Measurements from ENCODE around the gene IMPA2. TPM values are rescaled to one million over a fixed set of nuclear protein-coding genes. Genes with fewer than 3 reads are reported as not detected.

IMPA2 gene
- total and polyA plus RNA-seq, 2 of the 13 experiments (the other 11 are each of a cell fraction or from before 2014, with no cell fraction given): 37.8 to 71.8 TPM

DNA sequence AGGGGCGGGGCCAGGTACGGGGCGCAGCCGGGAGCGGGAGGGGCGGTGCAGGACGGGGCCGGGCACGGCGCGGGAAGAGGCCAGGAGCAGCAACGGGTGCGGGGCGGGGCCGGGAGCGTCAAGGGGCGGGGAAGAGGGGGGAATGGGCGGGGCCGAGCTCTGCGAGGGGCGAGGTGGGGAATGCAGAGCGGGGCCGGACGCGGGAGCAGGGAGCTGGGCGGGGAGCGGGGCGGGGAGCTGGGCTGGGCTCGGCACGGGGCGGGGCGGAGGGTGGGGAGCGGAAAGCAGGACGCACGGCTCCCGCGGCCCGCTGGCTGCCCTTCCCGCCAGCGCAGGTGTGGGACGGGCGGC, at the start of gene IMPA2 (continued):
- TF ChIP-seq, protein P1, sequence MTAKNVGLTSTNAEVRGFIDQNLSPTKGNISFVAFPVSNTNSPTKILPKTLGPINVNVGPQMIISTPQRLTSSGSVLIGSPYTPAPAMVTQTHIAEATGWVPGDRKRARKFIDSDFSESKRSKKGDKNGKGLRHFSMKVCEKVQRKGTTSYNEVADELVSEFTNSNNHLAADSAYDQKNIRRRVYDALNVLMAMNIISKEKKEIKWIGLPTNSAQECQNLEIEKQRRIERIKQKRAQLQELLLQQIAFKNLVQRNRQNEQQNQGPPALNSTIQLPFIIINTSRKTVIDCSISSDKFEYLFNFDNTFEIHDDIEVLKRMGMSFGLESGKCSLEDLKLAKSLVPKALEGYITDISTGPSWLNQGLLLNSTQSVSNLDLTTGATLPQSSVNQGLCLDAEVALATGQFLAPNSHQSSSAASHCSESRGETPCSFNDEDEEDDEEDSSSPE (CRISPR knock-in tag; IDR thresholded peaks at IDR 0.05): peak; percentile 53
- TF ChIP-seq HMG20A (CRISPR knock-in tag; IDR thresholded peaks at IDR 0.05; ENCODE audit: borderline replicate concordance) (no peak), CC2D1A (CRISPR knock-in tag; IDR thresholded peaks at IDR 0.05) (no peak), TOPORS (CRISPR knock-in tag; IDR thresholded peaks at IDR 0.05) (peak; percentile 41; the same call in 1 of the 2 replicates), FOXK1 (CRISPR knock-in tag; IDR thresholded peaks at IDR 0.05; ENCODE audit: borderline replicate concordance, low read depth) (no peak)
- TF ChIP-seq, protein P2, sequence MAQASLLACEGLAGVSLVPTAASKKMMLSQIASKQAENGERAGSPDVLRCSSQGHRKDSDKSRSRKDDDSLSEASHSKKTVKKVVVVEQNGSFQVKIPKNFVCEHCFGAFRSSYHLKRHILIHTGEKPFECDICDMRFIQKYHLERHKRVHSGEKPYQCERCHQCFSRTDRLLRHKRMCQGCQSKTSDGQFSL (CRISPR knock-in tag; IDR thresholded peaks at IDR 0.05): no peak

DNA sequence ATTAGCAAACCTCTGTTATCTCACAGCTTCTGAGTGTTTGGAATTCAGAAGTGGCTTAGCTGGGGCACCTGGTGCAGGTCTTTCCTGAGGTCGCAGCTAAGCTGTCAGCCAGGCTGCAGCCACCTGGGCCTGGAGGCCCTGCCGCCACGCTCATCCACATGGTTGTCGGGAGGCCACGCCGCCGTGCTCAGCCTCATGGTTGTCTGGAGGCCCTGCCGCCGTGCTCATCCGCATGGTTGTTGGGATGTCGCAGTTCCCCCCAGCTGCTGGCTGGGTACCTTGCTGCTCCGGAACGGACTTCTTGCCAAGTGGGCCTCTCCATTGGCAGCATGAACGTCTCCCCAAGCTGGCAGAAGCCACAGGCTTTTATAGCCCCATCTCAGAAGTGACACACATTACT, 48.9 kb upstream of the IMPA2 start:
- in situ Hi-C loops (cut with HindIII; ENCODE audit: extremely low pct_ligation_motif_present, low pct_unique_long_range_greater_than_20kb) (no loop called here), intact Hi-C loops (cut with micrococcal nuclease; ENCODE audit: unreplicated experiment) (no loop called here)
- Histone ChIP-seq H3K36me3 (replicated peaks in 1 of 2; ENCODE audit: control insufficient read depth in 1 of 2, insufficient read depth in 2 of 2, low read length in 2 of 2) (no peaks in the 10 kb centered on the region), H4K20me1 (ENCODE audit: insufficient read depth, low read length) (no peaks in the 10 kb centered on the region), H2AFZ (ENCODE audit: low read length) (no peak overlapping the region), H3K4me1 (ENCODE audit: insufficient read depth, low read length) (0 out of 2 replicates have a peak, but pooled peaks cover under 1% of the 10 kb centered on the region), H3K9ac (ENCODE audit: insufficient read depth, low read depth, low read length) (no peak overlapping the region), H3K4me2 (ENCODE audit: low read depth, low read length) (no peak overlapping the region), H3K27me3 (ENCODE audit: control insufficient read depth in 1 of 2, insufficient read depth in 2 of 2, low read length in 2 of 2) (peaks cover 0 to 14% of the 10 kb centered on the region in 2 experiments; a peak in 2 of 5 replicates), H3K9me3 (ENCODE audit: low read length) (no peaks in the 10 kb centered on the region), H3K4me3 (replicated peaks in 1 of 3; ENCODE audit: insufficient read depth in 1 of 3, low read depth in 2 of 3, low read length in 3 of 3) (no peak overlapping the region), H3K27ac (ENCODE audit: extremely low read length, insufficient read depth, low read length) (no peak overlapping the region), H3K79me2 (ENCODE audit: insufficient read depth, low read length) (no peaks in the 10 kb centered on the region)
- DNase-seq (ENCODE audit: low spot score): no peak
- FAIRE-seq: no peak
- BruUV-seq (replicated peaks): no TSS peak
- ChIA-PET POLR2A (interaction anchor here (1.1 to 1.2 kb wide), 2 partner anchors 49 to 63 kb away, joined by 3 read pairs; partner anchors contain the start of gene IMPA2), CTCF (ENCODE audit: low intra/inter-chr PET ratio, low total read pairs) (no interaction called here)
- WGBS (ENCODE audit: low lambda C conversion rate): 53% methylated on average over 4 of the region's 14 CpGs
- no peak for ATAC-seq
- TF ChIP-seq ZNF253 (CRISPR knock-in tag; IDR thresholded peaks at IDR 0.05; ENCODE audit: borderline replicate concordance): no peak
- TF ChIP-seq SP2 (CRISPR knock-in tag; IDR thresholded peaks at IDR 0.05): no peak
- TF ChIP-seq, protein P3, sequence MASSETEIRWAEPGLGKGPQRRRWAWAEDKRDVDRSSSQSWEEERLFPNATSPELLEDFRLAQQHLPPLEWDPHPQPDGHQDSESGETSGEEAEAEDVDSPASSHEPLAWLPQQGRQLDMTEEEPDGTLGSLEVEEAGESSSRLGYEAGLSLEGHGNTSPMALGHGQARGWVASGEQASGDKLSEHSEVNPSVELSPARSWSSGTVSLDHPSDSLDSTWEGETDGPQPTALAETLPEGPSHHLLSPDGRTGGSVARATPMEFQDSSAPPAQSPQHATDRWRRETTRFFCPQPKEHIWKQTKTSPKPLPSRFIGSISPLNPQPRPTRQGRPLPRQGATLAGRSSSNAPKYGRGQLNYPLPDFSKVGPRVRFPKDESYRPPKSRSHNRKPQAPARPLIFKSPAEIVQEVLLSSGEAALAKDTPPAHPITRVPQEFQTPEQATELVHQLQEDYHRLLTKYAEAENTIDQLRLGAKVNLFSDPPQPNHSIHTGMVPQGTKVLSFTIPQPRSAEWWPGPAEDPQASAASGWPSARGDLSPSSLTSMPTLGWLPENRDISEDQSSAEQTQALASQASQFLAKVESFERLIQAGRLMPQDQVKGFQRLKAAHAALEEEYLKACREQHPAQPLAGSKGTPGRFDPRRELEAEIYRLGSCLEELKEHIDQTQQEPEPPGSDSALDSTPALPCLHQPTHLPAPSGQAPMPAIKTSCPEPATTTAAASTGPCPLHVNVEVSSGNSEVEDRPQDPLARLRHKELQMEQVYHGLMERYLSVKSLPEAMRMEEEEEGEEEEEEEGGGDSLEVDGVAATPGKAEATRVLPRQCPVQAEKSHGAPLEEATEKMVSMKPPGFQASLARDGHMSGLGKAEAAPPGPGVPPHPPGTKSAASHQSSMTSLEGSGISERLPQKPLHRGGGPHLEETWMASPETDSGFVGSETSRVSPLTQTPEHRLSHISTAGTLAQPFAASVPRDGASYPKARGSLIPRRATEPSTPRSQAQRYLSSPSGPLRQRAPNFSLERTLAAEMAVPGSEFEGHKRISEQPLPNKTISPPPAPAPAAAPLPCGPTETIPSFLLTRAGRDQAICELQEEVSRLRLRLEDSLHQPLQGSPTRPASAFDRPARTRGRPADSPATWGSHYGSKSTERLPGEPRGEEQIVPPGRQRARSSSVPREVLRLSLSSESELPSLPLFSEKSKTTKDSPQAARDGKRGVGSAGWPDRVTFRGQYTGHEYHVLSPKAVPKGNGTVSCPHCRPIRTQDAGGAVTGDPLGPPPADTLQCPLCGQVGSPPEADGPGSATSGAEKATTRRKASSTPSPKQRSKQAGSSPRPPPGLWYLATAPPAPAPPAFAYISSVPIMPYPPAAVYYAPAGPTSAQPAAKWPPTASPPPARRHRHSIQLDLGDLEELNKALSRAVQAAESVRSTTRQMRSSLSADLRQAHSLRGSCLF (CRISPR knock-in tag; IDR thresholded peaks at IDR 0.05; ENCODE audit: borderline replicate concordance): no peak
- TF ChIP-seq, protein P4, sequence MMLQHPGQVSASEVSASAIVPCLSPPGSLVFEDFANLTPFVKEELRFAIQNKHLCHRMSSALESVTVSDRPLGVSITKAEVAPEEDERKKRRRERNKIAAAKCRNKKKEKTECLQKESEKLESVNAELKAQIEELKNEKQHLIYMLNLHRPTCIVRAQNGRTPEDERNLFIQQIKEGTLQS (CRISPR knock-in tag; IDR thresholded peaks at IDR 0.05): no peak
- no peak for TF ChIP-seq ZNF616 (CRISPR knock-in tag; IDR thresholded peaks at IDR 0.05; ENCODE audit: low read depth)
- no peak for TF ChIP-seq ZNF790 (CRISPR knock-in tag; IDR thresholded peaks at IDR 0.05; ENCODE audit: borderline replicate concordance)
- no peak for TF ChIP-seq ZFP36L1 (CRISPR knock-in tag; IDR thresholded peaks at IDR 0.05)
- TF ChIP-seq XBP1 (CRISPR knock-in tag; IDR thresholded peaks at IDR 0.05): no peak
- no peak for TF ChIP-seq YEATS4 (CRISPR knock-in tag; IDR thresholded peaks at IDR 0.05; ENCODE audit: borderline replicate concordance)
- TF ChIP-seq, protein P5, sequence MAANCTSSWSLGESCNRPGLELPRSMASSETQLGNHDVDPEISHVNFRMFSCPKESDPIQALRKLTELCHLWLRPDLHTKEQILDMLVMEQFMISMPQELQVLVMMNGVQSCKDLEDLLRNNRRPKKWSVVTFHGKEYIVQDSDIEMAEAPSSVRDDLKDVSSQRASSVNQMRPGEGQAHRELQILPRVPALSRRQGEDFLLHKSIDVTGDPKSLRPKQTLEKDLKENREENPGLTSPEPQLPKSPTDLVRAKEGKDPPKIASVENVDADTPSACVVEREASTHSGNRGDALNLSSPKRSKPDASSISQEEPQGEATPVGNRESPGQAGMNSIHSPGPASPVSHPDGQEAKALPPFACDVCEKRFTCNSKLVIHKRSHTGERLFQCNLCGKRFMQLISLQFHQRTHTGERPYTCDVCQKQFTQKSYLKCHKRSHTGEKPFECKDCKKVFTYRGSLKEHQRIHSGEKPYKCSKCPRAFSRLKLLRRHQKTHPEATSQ (CRISPR knock-in tag; IDR thresholded peaks at IDR 0.05; ENCODE audit: borderline replicate concordance): no peak

All from HepG2 (cell line).